Left cardiac atrium (tissue), 4 donors: ENCODE data around the gene PIP5K1B. TPM values are rescaled to one million over a fixed set of nuclear protein-coding genes. Genes with fewer than 3 reads are reported as not detected.

Source experiments
- ATAC-seq, 2 donors: fragments of 200-7000 bp; cut with Tn5 transposase; one replicate each; pipeline ENCODE4 v1.9.1; 2020; ENCODE audit warnings: mild to moderate bottlenecking in 2 of 2, moderate library complexity in 2 of 2
- DNase-seq: peaks from one replicate; pipeline ENCODE4 v3.0.0-alpha.2; 2020
- intact Hi-C, 2 donors: fragments of 100-400 bp; cut with DNase I; formaldehyde crosslinking; loops; one replicate each; pipeline versions ENCODE4 v1.14.1 to v1.15.1; 2022 to 2023
- total RNA-seq, 2 donors: library from RNA; stranded (reverse); fragmentation: NEBNext Ultra II Directional; extraction: Animal tissue kit (Norgen Biotek cat#: 25700); gene quantifications; one replicate each; pipeline ENCODE4 v1.2.1, GENCODE V29; 2021
- donor health status: DM: no; HTN: yes; CAD: no.
- donor health status: DM: no; HTN: yes; CAD: no; lungs with severe emphysema.
- donor health status: DM: yes; HTN: yes; CAD: no.
- donor health status: Dilated cardiomyopathy.

The PIP5K1B gene
- total RNA-seq, 2 donors from 2014 or later, result 47.0 to 50.1 TPM

DNA sequence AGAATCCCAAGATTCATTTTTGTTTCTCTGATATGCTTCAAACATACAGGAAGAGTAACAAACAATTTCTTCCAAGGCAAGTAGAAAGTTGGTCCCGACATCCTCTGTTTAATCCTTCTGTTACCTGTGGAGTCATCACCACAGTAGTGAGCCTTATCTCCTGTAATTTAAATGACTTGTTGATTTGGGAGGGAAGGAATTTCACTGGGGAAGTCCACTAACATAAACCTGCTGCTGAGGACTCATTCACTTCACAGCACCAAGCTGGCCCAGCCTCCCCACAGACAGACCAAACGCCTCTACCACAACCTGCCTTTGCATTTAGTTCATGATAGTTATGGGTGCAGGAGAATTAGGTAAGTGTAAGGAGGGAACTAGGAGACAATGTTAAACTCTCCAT lies 245.6 kb downstream of the PIP5K1B start:
- intact Hi-C loops, result no loop called here
- ATAC-seq (no peak), DNase-seq (no peak)

- ATAC-seq, result peak in 1 of 2 donors; percentile 47
- intact Hi-C loops, result no loop called here
- DNase-seq, result no peak
These were observed 247.0 kb downstream of the PIP5K1B start for GRCh38 chr9:68951879-68952659.

GRCh38 chr9:68953771-68954170 lies 248.7 kb downstream of the PIP5K1B start:
- ATAC-seq, result no peak
- no peak for DNase-seq
- intact Hi-C loops, result no loop called here

- DNase-seq (no peak), ATAC-seq (no peak)
- intact Hi-C loops, result no loop called here
These were observed 250.3 kb downstream of the PIP5K1B start for GRCh38 chr9:68955330-68955729.

DNA sequence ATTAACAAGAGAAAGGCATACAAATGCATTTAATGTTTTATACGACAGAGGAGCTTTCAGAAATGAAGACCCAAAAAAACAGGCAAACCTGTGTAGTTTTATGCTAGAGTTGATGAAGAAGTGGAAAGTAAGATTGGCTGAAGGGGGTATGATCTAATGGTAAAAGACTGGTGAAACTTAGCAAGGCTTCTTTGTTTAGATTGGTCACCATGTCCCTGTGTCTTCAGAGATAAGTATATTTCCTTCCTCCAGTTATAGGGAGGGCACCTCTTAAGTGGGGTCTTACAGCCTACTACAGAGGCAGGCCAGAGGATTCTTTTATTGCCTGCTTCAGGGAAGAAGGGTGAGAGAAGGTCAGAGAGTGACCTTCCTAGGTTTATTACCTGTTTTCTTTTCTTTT lies 252.4 kb downstream of the PIP5K1B start:
- intact Hi-C loops, result no loop called here
- DNase-seq, result no peak
- ATAC-seq, result no peak

- intact Hi-C loops, result no loop called here
- DNase-seq (no peak), ATAC-seq (peak in 1 of 2 donors; percentile 83)
These were observed 256.5 kb downstream of the PIP5K1B start for GRCh38 chr9:68961587-68961986.

- no peak for ATAC-seq
- intact Hi-C loops, result no loop called here
- DNase-seq, result no peak
These were observed 258.4 kb downstream of the PIP5K1B start for GRCh38 chr9:68963416-68963815.

GRCh38 chr9:68964102-68964541 lies 259.1 kb downstream of the PIP5K1B start:
- intact Hi-C loops, result no loop called here
- ATAC-seq, result no peak
- no peak for DNase-seq

DNA sequence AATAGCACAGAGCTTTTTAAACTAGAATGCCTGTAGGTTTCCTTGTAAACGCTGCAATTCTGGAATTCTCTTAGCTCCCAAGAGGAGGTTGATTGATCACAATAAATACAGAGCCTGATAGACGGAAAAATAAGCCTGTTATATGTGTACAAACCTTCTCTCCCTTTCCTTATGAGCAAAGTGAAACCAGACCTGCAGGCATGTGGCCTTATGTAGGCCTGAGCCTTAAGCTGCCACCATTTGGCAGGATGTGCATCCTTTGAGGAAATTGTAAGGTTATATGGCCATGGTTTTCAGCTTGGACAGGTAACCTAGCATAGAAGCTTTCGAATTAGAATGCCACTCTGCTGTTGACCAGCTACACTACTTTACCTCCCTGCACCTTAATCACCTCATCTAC lies 259.7 kb downstream of the PIP5K1B start:
- no peak for ATAC-seq
- intact Hi-C loops, result no loop called here
- no peak for DNase-seq

GRCh38 chr9:68966496-68966944 lies 261.5 kb downstream of the PIP5K1B start:
- ATAC-seq (no peak), DNase-seq (no peak)
- intact Hi-C loops, result no loop called here

DNA sequence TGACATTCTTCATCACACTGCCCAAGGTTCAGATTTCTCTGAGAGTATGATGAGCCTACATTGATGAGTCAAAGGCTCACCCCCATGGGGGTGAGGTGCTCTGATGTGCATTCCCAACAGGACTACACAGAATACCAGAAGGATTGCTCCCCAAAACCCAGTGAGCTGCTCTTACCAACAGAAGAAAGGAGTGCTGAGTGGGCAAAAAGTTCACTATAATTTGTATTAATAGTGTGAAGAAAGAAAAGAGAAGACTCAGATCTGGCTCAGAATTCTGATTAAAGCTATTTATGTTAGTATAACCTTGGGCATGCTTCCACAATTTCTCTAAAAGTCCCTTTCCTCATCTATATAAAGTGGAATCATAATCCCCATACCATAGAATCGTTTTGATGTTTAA lies 262.8 kb downstream of the PIP5K1B start:
- no peak for DNase-seq
- intact Hi-C loops, result no loop called here
- no peak for ATAC-seq

DNA sequence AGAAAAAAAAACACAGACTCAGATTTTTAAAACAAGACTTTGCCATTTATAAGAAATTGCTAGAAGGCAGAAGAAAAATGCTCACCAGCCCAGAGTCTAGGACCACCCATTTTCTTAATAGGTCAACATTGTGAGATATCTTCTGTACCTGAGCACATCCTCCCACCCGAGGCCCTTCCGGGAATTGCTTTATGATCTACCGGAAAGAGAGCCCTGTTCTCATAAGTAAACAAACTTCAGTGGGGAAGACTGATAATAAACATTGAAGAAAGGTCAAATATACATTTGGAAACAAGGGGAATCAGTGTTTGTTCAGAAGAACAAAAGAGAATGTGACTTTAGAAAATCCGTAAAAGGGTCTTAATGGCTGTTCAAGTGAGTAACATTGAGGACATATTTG lies 264.5 kb downstream of the PIP5K1B start:
- DNase-seq, result no peak
- no peak for ATAC-seq
- intact Hi-C loops, result no loop called here

- ATAC-seq (no peak), DNase-seq (no peak)
- intact Hi-C loops, result no loop called here
These were observed 265.1 kb downstream of the PIP5K1B start for GRCh38 chr9:68970151-68970550.

DNA sequence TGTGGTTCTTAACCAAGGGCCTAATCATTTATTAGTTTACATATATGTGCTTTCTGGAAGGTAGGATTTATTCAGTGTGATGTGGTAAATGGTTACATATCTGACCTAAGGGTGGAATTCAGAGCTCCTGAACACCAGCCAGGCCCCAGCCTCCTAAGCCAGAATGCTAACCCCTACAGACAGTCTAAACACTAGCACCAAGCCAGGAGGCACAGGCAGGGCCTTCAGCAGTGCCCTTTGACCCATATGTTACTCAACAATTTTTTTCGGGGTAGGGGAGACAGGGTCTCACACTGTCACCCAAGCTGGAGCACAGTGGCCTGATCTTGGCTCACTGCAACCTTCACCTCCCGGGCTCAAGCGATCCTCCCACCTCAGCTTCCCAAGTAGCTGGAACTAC lies 268.6 kb downstream of the PIP5K1B start:
- DNase-seq (no peak), ATAC-seq (peak; percentile 28 to 29)
- intact Hi-C loops, result no loop called here

- DNase-seq (no peak), ATAC-seq (no peak)
- intact Hi-C loops, result no loop called here
These were observed 269.4 kb downstream of the PIP5K1B start for GRCh38 chr9:68974431-68974830.

- intact Hi-C loops, result no loop called here
- DNase-seq (no peak), ATAC-seq (peak; percentile 32 to 39)
These were observed 269.9 kb downstream of the PIP5K1B start for GRCh38 chr9:68974901-68975300.

DNA sequence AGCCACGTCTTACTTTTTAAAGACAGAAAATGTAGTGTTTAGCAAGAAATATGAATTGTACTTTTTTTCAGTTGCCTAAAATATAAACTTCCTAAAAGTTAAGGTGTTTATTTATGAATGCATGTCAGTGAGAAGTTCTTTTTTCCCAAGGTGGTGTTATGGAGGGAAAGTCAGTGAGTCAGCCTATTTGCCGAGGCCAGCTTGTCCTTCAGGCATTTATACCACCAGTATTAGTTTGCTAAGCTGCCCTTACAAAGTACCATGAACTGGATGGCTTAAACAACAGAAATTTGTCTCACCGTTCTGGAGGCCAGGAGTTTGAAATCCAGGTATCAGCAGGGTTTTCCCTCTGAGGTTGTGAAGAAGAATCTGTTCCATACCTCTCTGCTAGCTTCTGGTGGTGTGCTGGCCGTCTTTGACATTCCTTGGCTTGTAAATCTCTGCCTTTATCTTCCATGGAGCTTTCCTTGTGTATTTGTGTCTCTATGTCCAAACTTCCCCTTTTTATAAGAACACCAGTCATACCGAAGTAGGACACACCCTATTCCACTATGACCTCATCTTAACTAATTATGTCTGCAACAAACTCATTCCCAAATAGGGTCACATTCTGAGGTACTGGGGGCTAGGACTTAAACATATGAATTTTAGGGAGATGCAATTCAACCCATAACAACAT lies 270.5 kb downstream of the PIP5K1B start:
- DNase-seq, result no peak
- intact Hi-C loops, result no loop called here
- ATAC-seq, result peak; percentile 10 to 64

GRCh38 chr9:68978066-68978465 lies 273.0 kb downstream of the PIP5K1B start:
- no peak for DNase-seq
- ATAC-seq, result no peak
- intact Hi-C loops, result no loop called here

DNA sequence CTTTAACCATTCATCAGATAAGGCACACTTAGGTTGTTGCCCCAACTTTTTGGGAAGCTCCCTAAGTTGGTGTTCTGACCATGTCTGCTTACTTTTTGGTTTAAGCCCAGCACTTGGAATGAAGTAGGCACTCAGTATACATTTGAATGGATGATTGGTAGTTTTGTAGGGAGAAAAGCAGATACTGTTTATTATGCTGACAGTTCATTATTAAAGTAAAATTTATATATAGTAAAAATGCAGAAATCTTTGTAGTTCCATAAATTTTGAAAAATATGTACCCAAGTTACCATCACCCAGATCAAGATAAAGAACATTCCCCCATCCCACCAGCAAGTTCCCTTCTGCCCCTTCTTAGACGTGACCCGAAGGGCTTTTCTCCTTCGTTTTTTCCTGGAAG lies 273.5 kb downstream of the PIP5K1B start:
- intact Hi-C loops, result no loop called here
- no peak for DNase-seq
- ATAC-seq, result no peak

DNA sequence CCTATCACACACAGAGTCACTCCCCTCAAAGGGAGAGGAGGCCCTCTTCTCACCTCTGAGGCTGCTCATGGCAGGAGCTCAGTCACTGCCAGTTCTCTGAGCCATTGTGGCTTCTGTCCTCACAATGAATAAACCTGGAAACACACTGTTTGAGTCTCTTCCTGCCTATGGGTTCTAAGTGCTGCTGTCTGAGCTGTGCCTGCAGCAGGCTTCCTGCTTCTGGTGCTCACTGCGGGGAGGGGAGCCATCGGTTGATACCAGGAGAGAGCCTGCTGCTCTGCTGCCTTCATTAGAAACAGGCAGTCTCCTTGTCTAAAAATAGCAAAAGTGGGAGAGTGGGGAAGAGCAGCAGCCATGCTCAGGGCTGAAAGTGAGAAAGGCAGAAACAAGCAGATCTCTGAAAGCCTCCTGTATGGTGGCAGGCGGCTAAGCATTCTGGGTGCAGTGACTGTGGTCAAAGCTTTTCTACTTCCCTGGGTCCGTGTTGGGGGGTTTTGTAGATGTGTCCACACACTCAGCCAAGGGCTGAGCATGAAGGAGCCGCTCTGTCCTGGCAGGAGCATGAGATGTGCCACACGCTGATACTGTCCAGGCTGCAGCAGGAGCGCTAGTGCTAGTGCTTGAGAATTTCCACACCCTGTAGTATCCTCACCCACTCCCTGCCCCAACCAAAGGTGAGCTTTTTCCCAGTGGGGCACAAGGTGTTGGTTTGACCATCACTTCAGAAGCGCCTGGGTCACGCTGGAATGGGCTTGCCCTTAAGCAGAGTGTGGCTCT lies 274.7 kb downstream of the PIP5K1B start:
- intact Hi-C loops, result no loop called here
- ATAC-seq, result peak; percentile 72 to 83
- no peak for DNase-seq
